NCI-H510A (cell line): ENCODE results near the gene APP.
"Not testable (repeated sequence)": the region's sequence is repeated elsewhere in the genome, so short reads cannot be mapped to it uniquely, and the experiment has no call there.

ENCODE experiments used
- DNase-seq: peaks from one replicate; lab custom pipeline; 2025; lab: John Stamatoyannopoulos, UW

Gene APP

DNA sequence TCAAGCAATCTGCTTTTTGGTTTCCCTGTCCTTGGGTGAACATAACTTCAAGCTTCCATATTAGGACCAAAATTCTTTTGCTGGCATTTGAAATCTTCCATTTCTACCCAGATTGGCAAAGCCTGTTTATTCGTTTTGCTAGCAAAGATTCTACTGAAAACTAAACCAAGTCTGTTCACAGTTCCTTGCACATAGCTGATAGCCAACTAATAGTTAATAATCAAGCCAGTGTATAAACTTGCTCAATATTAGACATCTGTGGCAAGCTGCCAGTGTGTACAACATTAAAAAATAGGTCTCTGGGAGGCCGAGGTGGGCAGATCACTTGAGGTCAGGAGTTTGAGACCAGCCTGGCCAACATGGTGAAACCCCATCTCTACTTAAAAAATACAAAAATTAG lies 6.3 kb downstream of the APP start:
- DNase-seq = no peak

DNA sequence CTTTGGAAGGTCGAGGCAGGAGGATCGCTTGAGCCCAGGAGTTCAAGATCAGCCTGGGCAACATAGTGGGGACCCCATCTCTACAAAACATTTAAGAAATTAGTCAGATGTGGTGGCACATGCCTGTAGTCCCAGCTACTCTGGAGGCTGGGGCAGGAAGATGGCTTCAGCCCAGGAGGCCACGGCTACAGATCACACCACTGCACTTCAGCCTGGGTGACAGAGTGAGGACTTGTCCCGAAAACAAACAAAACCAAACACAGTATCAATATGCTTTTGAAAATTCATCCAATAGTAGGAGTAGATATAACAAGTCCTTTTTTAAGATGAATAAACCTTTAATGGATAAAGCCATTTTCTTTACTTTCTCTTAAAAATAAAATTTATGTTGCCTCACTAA lies 8.5 kb downstream of the APP start:
- DNase-seq = no peak

DNA sequence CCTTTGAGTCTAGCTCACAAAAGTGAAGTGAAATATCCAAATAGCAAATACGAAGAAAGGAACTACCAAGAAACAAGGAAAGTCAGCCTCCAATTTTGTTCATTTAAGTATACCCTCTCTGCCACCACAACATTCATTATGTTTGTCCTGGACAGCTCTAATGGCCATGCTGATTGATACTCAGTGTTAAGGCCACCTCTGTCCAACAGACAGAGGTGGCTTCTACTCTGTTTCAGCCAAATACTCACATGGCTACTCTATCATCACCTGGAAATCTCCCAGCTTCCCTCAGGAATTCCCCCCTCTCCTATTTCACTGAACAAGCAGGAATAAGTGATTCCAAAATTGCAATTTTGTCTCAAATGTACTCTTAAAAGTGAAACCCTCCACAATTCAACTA lies 10.7 kb downstream of the APP start:
- DNase-seq = no peak

DNA sequence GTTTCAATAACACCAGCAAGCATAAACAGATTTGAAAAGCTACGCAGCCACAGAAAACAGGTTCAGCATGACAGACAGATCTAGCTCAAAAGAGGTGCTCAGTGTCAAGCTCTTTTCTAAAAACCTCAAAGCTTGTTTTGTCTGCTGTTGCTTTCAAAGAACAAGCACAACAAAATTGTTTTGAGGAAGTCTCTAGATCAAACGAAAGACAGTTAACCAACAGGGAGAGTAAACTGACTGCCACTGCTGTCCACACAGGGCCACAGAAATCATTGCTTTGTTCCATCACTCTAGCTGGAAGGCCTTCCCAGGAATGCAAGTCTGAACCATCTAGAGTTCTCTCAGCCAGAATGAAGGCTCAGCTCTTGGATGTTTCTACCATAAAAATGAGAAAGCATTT lies 12.8 kb downstream of the APP start:
- no peak for DNase-seq

DNA sequence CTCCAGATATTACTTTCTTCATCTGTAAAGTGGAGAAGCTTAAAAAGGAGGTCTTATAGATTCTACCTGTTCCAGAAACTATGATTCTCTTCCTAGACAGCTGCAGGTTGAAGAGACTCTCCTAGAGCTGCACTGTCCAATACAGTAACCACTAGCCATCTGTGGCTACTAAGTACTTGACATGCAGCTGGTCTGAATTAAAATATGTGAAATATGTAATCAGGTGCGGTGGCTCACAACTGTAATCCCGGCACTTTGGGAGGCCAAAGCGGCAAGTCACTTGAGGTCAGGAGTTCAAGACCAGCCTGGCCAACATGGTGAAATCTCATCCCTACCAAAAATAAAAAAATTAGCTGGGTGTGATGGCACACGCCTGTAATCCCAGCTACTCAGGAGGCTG lies 15.8 kb downstream of the APP start:
- no peak for DNase-seq

DNA sequence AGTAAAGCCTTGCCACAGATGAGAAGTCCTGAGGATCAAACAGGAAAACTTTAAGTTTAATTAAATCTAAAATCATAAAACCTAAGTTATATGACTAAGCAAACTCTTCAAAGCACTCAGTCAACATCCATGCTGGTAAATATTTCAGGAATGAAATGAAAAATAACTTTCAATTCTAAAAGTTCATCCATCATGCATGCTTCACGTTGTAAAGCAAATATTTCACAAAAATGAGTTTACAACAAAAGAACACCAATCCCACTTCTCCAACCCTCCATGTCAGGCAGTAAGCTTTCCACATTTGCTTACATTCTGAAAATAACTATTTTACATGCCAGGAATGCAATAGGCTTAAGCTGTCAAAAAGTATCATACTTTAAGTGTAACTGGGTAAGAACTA lies 16.8 kb downstream of the APP start:
- no peak for DNase-seq

DNA sequence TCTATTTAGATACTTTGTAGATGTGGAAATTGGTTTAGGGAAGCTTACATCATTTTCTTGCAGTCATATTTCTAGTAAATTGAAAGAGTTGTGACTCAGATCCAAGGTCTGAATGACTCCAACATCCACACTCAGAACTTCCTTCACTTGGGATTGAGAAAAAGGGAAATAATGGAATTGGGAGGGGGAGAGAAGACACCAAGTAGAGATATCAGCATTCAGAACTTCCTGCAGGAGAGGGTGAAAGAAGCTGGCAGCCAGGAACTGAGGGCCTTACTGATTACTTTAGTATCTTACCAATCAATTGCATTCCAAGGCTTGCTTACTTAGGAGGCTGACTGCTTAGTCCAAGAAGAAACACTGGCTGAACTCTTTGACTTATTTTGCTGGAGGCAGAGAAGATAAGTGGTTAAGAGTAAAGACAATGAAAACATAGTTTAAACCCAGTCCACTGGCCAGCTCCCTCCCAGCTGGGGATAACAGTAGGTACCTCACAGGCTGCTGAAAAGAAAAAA lies 21.7 kb downstream of the APP start:
- DNase-seq = no peak

DNA sequence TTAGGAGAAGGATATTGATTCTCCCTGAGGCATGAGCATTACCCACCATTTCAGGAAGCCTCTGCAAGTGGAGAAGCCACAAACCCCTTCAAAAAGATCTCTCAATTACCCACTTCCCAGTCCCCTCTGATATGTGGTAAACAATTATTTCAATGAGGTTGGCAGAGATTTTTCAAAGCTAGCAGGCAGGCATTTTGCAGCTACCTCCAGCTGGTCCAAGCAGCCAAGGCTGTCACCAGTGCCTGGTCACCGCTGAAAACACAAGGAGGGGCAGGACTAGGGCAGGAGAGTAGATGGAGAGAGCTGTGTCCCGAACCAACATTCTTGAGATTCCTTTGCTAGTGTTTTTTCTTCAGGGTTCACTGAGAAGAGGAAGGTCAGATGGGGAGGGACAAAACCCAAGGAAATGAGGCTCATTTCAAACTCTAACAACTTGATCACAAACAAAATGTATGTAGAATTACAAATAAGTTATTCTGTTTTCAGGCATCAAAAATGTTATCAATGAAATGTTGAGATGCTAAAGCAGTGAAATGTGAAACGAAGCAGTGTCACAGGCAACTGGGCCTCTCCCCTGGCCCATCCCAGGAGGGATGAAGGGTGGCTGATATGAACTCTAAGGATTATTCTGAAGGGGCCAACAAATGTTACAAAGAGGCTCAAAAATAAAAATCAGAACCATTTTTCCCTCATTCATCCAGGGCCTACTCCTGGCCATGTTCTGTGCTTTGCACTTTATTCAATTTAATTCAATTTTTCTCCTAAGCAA lies 22.3 kb downstream of the APP start:
- no peak for DNase-seq

DNA sequence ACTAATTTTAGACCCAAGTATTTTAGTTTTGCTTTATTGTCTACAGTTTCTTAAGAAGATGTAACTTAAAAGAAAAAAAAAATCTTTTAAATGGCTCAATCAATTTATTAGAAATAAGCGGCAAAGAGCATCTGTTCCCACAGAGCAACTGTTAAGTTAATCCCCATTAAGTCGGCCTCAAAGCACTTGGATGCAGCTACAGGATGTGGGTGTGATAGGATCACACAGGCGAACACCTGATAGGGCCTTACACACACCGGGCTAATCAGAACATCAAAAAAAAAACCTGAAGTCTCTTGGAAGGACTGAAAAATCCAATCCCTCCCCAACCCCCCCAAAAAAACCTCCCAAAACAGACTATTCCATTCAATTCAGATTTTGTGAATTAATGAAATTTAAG lies 23.0 kb downstream of the APP start:
- DNase-seq = no peak

DNA sequence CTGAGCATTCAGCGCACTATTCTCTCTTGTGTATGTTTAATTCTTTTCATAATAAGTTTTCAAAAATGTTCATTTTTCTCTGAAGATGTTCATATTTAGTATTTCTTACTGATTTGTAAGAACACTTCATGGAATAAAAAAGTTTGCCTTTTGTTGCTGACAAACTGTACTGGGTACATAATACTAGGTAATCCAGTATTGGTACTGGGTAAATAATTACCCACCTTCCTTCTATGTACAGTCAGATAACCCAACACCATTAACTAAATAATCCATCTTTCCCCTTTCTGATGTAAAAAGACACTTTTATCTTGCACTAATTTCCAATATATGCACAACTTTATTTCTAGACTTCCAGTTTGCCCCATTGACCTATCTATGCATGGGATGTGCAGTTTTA lies 23.9 kb downstream of the APP start:
- DNase-seq = no peak

DNA sequence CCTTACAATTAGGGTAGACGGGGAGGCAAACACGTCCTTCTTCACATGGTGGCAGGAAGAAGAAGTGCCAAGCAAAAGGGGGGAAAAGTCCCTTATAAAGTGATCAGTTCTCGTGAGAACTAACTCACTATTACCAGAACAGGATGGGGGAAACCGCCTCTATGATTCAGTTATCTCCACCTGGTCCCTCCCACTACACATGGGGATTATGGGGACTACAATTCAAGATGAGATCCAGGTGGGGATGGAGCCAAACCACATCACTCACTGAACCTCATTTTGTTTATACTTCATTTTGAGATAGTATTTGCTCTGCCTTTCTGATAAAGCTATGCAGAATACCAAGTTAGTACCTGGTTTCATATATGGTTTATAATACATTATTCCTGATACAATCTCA lies 26.5 kb downstream of the APP start:
- DNase-seq = no peak

DNA sequence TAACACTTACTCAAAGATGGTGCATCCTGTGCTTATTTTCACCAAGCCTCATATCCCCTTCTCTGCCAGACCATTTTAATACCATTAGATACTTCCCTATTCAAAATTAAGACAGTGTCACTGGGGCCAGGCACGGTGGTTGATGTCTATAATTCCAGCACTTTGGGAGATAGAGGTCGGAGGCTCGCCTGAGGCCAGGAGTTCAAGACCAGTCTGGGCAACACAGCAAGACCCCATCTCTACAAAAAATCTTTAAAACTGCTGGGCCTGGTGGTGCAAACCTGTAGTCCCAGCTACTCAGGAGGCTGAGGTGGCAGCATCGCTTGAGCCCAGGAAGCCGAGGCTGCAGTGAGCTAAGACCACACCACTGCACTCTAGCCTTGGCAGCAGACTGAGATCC lies 28.2 kb downstream of the APP start:
- DNase-seq = no peak

DNA sequence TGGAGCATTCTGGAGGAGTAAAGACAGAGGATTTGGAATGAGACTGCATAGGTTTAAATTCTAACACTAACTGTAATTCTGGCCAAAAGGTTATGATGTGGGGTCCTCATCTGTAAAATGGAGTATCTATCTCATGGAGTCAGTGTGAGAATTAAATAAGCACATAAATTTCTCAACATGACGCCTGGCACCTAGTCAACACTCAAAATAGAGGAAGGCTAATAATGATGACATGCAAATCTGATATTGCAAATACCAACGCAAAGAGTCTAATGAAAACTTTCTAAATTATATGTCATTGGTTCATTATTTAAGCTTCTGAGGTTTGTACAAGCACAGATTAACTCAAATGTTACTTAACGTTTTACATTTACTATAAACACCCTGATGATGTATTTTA lies 29.6 kb downstream of the APP start:
- DNase-seq = no peak

DNA sequence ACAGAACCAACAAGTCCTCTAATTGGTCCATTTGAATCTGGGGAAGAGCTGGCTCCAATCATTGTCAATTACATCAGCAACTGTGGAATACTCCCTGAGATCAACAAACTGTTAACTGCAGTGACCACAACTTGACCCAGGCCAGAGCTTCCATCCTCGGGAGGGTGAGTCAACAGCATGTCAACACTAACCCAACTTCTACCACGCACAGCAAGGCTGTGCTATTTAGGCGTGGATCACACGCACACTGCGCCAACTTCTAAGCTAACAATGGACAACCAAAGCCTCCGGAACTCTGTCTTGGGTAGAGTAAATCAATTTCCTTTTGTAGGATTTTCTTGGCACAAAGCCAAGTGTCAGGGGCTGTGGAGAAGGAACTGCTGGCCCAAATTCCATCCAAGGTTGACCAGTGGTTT lies 30.4 kb downstream of the APP start:
- no peak for DNase-seq

DNA sequence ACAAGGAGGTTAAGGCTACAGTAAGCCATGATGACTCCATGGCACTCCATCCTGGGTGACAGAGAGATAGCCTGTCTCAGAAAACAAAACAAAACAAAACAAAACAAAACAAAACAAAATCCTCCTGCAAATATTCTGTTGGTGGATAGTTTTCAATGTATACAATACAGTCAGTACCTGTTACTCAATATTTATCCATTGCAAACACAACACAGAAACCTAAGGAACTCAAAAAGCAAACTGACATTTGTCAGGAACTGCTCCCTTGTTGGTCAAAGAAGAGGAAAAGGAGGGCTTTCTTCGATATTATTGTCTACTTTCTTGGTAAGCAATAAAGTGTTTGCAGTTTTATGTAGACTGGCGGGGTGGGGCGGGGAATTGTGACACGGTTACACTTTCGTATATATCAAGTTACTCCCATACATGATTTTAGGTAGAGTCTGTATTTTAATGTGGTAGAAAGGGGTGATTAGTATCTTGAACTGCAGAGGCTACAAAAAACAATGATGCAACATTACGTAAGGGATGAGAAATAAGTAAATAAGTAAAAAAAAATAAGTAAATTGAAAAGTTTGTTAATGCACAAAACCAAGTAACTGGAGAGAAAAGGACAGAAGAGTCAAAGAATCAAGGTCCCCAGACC lies 31.8 kb downstream of the APP start:
- DNase-seq = no peak

DNA sequence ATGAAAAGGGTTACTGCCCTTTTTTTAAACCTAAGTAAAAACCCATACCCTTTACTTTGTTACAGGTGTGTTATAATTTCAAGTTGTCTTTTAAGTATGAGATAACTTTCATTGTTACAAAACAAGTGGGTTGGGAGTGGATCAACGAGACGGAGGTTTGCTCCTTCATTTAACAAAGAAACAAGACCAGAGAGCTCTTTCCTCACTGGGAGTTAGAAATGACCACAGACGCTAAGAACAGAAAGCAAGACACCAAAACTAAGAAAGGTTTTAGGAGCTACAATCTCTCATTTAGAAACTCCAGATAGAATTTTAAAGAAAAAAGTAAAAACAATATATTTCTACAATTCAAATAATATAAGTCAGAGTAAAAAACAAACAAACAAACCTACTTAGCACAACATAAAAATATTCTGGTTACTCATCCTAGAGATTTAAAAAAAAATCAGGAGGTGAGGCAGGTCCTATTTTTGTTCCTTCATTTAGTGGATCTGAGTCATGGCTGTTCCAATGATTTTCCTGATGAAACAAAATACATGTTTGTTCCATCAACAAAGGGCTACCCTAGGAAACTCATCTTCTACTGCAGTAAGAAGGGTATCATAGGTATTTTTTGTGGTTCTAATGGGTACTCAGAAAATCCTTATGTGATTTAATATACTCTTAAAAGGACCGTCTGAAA lies 33.0 kb downstream of the APP start:
- no peak for DNase-seq

DNA sequence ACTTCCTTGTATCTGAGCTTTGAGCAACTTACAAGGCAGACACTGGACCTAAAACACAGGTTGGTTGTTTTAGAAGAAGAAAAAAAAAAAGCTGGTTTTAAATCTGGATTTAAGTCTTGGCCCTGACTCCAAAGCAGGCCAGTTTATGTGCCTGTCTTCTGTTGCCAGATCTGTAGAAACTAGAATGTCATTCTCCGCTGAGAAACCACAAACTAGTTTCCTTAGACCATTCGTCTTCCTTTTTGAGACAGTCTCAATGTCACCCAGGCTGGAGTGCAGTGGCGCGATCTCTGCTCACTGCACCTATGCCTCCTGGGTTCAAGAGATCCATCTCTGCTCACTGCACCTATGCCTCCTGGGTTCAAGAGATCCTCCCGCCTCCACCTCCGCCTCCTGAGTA lies 33.9 kb downstream of the APP start:
- DNase-seq = no peak

DNA sequence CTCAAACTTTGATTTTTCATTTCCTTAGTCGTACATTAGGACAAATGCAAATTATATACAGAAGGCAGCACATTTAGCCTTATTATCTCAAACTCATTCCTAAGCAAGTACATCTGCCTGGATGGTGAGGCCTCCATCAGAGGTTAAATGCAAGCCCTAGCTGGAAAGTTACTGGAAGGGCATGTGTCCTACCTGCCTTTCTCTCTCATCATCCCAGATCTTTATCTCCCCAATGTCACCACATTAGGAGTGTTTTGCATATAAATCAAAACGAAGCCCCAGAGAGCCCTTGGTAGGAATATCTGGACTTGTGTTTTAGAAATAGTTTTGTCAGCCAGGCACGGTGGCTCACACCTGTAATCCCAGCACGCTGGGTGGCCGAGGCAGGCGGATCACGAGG lies 35.0 kb downstream of the APP start:
- no peak for DNase-seq

DNA sequence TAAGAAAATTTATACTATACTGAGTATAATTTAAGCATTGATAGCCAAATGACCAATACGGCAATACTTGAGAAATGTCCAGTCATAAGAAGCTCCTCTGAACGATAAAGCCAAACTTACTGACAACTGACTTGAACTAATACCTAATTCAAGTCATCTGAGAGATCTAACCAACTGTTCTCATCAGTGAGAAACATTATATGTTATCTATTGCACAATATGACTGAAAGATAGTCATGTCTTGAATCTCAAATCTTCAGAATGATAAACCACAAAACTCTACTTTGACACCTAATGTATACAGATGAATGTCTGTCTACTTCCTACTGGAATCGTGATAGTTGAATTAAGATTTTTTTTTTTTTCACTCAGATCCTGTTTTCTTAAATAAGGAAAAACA lies 39.0 kb downstream of the APP start:
- no peak for DNase-seq

DNA sequence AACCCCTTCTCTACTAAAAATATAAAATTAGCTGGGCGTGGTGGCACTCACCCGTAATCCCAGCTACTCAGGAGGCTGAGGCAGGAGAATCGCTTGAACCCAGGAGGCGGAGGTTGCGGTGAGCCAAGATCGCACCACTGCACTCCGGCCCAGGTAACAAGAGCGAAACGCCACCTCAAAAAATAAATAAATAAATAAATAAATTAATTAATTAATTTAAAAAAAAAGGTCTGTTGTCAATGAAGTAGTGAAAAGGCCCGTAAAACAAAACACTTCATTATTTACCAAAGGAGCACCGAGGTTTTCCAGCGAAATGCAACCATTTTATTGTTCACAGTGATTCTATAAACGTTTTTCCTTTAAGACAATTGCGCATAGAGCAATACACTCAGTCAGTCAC lies 39.5 kb downstream of the APP start:
- not testable (repeated sequence) for DNase-seq

DNA sequence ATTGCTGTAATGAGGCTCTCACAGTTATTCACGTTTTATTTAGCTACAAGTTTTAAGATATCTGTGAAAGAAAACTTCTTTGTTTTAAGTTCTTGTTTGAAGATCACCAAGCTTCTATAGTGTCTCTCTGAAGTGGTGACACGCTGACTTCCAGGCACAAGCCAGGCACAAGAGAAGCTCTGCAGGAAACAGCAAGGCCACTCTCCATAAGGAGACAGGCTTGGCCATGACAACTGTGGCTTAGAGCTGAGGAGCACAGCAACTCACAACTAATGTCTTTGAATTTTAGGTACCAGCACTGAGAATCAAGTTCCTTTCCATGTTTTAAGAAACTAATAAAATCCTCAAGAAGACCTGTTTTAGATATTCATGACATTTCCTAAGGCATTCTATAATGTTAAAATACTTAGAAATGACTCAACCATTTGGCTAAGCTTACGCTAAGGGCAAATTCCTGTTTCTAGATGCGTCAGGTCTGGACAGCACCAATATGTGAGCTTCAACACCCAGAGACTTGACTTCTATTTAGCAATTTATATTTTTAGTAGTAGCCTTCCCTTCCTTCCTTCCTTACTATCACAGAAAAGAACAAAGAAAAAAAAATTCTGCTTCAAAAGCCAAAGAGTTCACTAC lies 40.2 kb downstream of the APP start:
- DNase-seq = no peak

DNA sequence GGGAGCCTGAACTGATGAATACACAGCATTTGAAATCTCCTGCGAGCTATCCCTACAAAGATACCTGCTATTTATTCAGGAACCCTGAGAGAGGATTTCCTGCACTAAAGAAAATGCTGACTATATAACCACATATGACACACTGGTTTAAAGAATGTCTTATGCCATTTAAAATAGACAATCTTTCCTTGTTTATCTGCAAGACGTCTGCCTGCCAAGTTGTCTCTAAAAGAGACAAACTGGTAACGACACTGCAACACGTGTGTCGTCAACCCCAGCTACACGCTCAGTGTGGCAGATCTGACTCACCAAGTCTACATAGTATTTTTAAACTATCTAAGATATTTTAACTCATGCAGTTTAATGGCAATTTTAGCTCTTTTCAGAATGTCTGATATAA lies 42.7 kb downstream of the APP start:
- no peak for DNase-seq
